Activated CD4-positive, alpha-beta T cell treated with anti-CD3 and anti-CD28 coated beads, Interleukin-2, amount 10 ng/mL, durations not matched to agents 7 days and 5 days (primary cell): Measurements from ENCODE around the gene STARD8. TPM values are rescaled to one million over a fixed set of nuclear protein-coding genes. Genes with fewer than 3 reads are reported as not detected.

Experiments
- CTCF ChIA-PET: fragments of 350-600 bp; sonication (Branson Sonifier 250); formaldehyde crosslinking; loops from one replicate; lab custom pipeline; 2021; ENCODE audit warnings: antibody characterized with exemption; lab: Charles Lee
- POLR2A ChIA-PET: fragments of 350-600 bp; sonication (Branson Sonifier 250); formaldehyde crosslinking; loops from one replicate; lab custom pipeline; 2021; ENCODE audit warnings: antibody characterized with exemption; lab: Charles Lee
- DNase-seq: peaks from one replicate; pipeline ENCODE4 v3.0.0-alpha.2; 2020
- H3K27ac Mint-ChIP-seq: one replicate; pipeline ENCODE4 v1.8.0; 2021; ENCODE audit warnings: mild to moderate bottlenecking, moderate library complexity, mixed read lengths
- H3K27me3 Mint-ChIP-seq: one replicate; pipeline ENCODE4 v1.8.0; 2021; ENCODE audit warnings: mixed read lengths
- H3K36me3 Mint-ChIP-seq: one replicate; pipeline ENCODE4 v1.8.0; 2021; ENCODE audit warnings: low read depth, mixed read lengths
- H3K4me1 Mint-ChIP-seq: one replicate; pipeline ENCODE4 v1.8.0; 2021; ENCODE audit warnings: mixed read lengths
- H3K4me3 Mint-ChIP-seq: one replicate; pipeline ENCODE4 v1.8.0; 2021; ENCODE audit warnings: mild to moderate bottlenecking, moderate library complexity, mixed read lengths
- H3K9me3 Mint-ChIP-seq: one replicate; pipeline ENCODE4 v1.8.0; 2021; ENCODE audit warnings: mixed read lengths
- total RNA-seq, 2 experiments: library from RNA; stranded (reverse); gene quantifications; one replicate each; pipeline ENCODE4 v1.2.3, GENCODE V29; 2021

Gene STARD8
- total RNA-seq, 2 experiments from 2014 or later = 0.06 to 0.20 TPM

DNA sequence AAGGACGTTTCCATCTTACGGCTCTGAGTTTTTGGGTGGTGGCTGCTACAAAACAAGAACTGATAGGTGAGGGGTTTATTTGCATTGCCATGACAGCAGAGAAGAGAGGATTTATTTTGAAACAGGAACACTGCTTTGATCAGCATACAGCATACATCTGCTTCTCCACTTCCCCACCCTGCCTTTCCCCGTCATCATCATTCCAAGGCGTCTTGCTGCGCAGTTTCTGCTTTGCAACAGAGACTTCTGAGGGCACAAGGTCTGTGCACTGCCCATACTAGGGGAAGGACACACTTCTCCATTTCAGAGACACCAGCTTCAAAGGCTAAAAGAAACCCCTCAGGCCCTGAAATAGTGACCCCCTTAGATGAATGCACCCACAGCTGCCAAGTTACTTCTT is 19.1 kb downstream of the STARD8 start:
- Mint-ChIP-seq H3K4me3 (no peak overlapping the region), H3K4me1 (no peaks in the 10 kb centered on the region), H3K9me3 (no peaks in the 10 kb centered on the region), H3K27ac (no peak overlapping the region), H3K27me3 (no peaks in the 10 kb centered on the region), H3K36me3 (no peaks in the 10 kb centered on the region)
- POLR2A ChIA-PET = no interaction called here
- CTCF ChIA-PET = no interaction called here
- DNase-seq = no peak

DNA sequence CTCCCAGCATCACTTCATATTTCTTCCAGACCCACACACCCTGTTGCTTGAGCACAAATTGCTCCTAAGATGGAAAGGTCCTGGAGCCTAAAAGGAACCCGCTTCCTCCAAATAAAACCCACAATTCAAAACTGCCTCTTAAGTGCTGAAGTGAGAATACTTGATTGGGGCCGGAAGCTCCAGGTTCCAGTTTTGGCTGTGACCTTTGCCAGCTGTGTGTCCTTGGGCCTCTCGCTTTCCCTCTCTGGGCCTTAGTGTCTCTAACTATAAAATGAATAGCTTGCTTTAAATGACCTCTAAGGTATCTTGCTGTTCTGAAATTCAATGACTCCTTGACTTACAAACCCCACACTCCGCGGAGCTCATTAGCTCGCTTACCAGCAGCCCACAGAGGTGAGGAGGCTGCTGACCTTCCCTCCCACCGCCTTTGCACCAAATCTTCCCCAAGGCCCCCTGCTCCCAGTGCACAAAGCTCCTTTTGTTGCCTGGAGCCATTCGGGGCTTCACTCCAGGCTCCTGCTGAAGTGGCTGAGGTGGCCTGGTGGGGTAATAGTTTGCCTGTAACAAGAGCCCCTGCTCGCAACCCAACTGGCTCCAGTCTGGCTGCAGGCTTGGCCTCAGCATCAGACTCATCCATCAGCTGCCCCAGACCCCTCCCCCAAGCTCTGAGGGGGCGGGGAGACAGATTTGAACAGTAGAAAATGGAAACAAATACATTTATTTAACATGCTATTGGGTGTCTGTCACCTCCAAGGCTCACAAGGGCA is 21.8 kb downstream of the STARD8 start:
- H3K9me3 Mint-ChIP-seq = no peaks in the 10 kb centered on the region
- no peak for DNase-seq
- CTCF ChIA-PET = no interaction called here
- H3K36me3 Mint-ChIP-seq = no peaks in the 10 kb centered on the region
- no peaks in the 10 kb centered on the region for H3K4me1 Mint-ChIP-seq
- H3K4me3 Mint-ChIP-seq = no peak overlapping the region
- POLR2A ChIA-PET = no interaction called here
- no peak overlapping the region for H3K27ac Mint-ChIP-seq
- H3K27me3 Mint-ChIP-seq = no peaks in the 10 kb centered on the region

DNA sequence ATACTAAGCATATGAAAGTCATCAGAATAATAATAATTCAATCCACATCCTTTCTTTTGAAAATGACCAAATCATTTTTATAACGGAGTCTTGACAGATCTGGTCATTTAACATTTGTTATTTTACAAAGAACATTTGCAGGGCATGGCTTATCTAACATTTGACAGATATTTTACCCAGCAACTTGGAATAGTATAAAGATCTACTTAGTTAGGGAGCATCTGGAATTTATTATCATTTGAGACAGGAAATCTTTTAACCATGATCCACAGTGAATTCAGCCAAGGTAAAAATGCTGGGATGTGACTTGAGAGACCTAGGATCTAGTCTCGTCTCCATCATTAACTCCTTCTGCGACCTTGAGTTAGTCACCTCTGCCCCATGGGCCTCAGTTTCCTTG is 22.4 kb downstream of the STARD8 start:
- Mint-ChIP-seq H3K9me3 (no peaks in the 10 kb centered on the region), H3K27me3 (no peaks in the 10 kb centered on the region), H3K4me3 (no peak overlapping the region), H3K36me3 (no peaks in the 10 kb centered on the region), H3K4me1 (no peaks in the 10 kb centered on the region), H3K27ac (no peak overlapping the region)
- CTCF ChIA-PET = no interaction called here
- DNase-seq = no peak
- POLR2A ChIA-PET = no interaction called here

DNA sequence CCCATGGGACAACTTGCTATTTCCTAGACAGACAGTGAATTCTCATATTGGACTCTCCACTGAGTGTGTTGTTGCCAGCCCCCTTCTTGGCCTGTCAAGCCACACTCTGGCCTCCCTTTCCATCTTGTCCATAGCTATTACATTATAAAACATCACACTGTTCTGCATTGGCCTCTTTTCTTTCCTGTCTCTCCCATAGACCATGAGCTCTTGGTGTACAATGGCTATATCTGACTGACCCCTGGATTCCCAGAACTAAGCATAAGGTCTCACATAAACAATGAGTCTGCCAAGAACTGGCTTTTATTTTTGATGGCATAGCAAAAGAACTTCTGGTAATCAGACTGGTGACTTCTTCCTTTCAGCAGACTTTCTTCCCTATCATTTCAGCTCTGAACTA is 23.8 kb downstream of the STARD8 start:
- no peak for DNase-seq
- H3K4me1 Mint-ChIP-seq = no peaks in the 10 kb centered on the region
- H3K27ac Mint-ChIP-seq = no peak overlapping the region
- ChIA-PET CTCF (no interaction called here), POLR2A (no interaction called here)
- no peaks in the 10 kb centered on the region for H3K9me3 Mint-ChIP-seq
- H3K36me3 Mint-ChIP-seq = no peaks in the 10 kb centered on the region
- H3K27me3 Mint-ChIP-seq = no peaks in the 10 kb centered on the region
- no peak overlapping the region for H3K4me3 Mint-ChIP-seq

DNA sequence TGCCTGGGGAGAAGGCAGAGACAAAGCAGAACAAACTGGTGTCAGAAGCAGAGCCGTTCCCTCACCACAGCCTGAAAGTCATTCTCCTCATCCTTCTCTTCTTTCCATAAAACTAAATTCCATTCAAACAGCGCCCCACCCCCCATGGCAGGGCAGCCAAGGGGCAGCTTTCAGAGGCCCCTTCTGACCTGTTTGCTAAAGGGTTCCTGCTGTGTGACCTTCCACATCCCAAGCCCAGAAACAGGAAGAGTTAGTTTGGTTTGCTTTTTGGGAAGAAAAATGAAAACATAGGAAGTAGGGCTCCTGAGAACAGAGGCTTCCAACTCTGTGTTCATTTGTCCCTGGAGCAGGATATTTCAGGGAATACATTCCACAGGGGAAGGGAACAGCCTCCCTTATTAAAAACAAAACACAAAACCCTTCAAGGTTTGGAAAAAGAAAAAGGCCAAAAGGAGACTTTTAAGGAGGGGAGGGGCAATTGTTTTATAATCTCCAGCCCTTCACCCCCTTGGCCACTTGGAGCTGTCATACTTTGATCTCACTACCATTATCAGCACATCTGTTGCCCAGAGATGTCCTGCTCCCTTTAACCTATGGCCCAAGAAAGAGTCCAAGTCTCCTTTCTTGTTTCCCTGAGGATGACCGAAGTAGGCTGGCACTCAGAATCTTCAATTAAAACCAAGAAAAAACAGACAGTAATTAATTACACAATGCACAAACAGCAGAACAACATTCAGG is 25.3 kb downstream of the STARD8 start:
- ChIA-PET POLR2A (no interaction called here), CTCF (no interaction called here)
- H3K27me3 Mint-ChIP-seq = no peaks in the 10 kb centered on the region
- H3K4me3 Mint-ChIP-seq = no peak overlapping the region
- H3K36me3 Mint-ChIP-seq = no peaks in the 10 kb centered on the region
- H3K9me3 Mint-ChIP-seq = no peaks in the 10 kb centered on the region
- no peak overlapping the region for H3K27ac Mint-ChIP-seq
- no peaks in the 10 kb centered on the region for H3K4me1 Mint-ChIP-seq
- DNase-seq = no peak

DNA sequence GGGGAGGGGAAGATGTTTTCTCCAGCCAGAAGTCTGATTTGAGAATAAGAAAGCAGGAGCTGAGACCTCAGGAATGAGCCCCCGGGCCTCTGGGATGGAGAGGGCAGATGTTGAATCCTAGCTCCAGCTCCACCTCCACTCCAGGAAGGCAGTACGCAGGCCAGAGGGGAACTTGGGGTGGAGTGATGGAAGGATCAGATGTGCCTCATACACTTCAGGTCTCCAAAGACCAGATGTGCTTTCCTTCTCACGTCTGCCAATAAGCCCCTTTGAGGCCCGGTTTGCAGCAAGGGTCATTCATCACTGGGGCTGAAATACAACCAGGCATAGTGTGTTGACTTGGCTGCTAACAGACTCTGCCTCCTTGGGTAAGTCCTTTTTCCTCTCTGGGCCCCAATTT is 28.1 kb downstream of the STARD8 start:
- Mint-ChIP-seq H3K27me3 (no peaks in the 10 kb centered on the region), H3K36me3 (no peaks in the 10 kb centered on the region), H3K9me3 (no peaks in the 10 kb centered on the region), H3K4me1 (no peaks in the 10 kb centered on the region), H3K4me3 (no peak overlapping the region), H3K27ac (no peak overlapping the region)
- POLR2A ChIA-PET = no interaction called here
- CTCF ChIA-PET = no interaction called here
- no peak for DNase-seq

DNA sequence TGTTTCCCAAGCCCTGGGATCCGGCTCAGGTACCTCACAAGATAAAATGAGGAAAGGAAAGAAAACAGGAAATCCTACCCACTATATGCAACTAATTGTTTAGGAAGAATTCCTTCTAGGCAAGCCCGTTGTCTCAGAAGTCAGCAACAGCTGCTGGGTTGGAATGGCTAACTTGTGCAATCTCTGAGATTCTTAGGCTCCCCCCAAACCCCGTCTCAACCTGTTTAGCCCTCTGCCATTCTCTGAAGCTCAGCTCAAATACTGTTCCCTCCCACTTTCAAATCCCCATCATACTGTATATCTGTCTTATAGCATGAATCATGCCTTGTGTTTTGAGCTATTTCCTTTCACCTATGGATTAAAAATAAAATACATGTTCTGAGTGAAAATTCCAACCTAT is 28.9 kb downstream of the STARD8 start:
- ChIA-PET POLR2A (no interaction called here), CTCF (no interaction called here)
- H3K36me3 Mint-ChIP-seq = no peaks in the 10 kb centered on the region
- no peak overlapping the region for H3K27ac Mint-ChIP-seq
- H3K4me1 Mint-ChIP-seq = no peaks in the 10 kb centered on the region
- H3K27me3 Mint-ChIP-seq = no peaks in the 10 kb centered on the region
- no peaks in the 10 kb centered on the region for H3K9me3 Mint-ChIP-seq
- no peak for DNase-seq
- no peak overlapping the region for H3K4me3 Mint-ChIP-seq

DNA sequence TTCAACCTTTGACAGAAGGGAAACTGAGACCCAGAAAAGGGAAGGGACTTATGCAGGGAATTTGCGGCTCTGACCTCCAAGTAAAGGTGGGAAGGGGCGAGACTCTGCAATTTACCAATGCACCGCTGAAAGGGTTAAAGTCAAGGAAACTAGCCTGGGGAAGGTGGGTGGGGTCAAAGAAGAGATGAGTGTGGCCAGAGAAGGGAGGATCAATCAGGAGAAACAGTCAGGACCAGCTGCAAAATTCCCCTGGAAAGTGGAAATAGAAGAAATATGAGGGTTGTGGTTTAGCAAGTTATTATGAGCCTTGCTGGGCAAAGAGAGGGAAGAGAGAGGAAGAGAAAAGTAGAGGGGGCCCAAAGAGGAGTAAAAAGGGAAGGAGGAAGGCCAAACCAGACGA is 30.5 kb downstream of the STARD8 start:
- Mint-ChIP-seq H3K27ac (no peak overlapping the region), H3K36me3 (no peaks in the 10 kb centered on the region), H3K9me3 (no peaks in the 10 kb centered on the region), H3K27me3 (no peaks in the 10 kb centered on the region), H3K4me1 (no peaks in the 10 kb centered on the region), H3K4me3 (no peak overlapping the region)
- POLR2A ChIA-PET = no interaction called here
- DNase-seq = no peak
- CTCF ChIA-PET = no interaction called here

DNA sequence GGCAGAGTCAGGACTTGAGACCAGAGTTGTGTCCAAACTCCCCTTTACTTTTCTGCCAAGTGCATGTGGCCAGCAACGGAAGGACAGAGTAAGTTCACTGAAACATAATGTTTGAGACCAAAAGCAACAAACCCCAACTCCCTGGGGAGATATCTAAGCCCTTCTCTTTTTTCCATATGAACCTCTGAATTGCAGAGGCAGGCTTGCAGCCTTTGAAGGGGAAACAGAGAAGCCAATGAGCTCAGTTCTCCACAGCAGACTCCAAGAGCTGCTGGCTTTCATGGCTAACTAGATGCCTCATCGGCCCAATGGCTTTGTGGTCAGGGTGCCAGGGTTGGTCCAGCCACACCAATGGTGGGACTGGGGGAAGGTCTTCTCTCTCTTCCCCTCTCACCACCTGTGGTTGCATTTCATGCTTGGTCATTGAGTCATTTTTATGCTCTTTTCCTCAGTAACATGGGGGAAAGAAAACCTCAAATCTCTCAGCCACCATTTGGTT is 34.0 kb downstream of the STARD8 start:
- Mint-ChIP-seq H3K4me1 (peaks cover 6% of the 10 kb centered on the region), H3K36me3 (no peaks in the 10 kb centered on the region), H3K27me3 (peaks cover 7% of the 10 kb centered on the region), H3K4me3 (no peak overlapping the region), H3K9me3 (no peaks in the 10 kb centered on the region), H3K27ac (no peak overlapping the region)
- ChIA-PET POLR2A (no interaction called here), CTCF (interaction anchor here (1.0 kb wide), 1 partner anchor 10 kb away, joined by 6 read pairs; no protein-coding TSS in a partner anchor)
- DNase-seq = no peak

DNA sequence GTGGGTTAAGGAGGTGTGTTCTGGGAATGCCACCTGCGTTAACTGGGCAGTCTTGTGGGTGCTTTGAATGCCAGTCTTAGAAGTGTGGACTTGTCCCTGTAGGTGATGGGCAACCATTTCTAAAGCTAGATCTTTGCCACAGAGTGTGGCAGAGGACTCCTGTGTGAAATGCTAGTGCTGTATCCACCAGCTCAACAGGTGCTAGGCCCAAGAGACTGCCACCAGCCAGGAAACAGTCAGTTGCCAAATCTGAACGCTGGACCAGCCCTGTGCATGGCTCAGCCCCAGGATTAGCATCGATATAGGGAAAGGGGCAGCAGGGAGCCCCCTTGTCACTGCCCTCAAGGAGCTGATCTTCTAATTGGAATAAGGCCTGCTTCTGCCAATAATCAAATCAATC is 35.3 kb downstream of the STARD8 start:
- no peak overlapping the region for H3K27ac Mint-ChIP-seq
- POLR2A ChIA-PET = no interaction called here
- DNase-seq = no peak

DNA sequence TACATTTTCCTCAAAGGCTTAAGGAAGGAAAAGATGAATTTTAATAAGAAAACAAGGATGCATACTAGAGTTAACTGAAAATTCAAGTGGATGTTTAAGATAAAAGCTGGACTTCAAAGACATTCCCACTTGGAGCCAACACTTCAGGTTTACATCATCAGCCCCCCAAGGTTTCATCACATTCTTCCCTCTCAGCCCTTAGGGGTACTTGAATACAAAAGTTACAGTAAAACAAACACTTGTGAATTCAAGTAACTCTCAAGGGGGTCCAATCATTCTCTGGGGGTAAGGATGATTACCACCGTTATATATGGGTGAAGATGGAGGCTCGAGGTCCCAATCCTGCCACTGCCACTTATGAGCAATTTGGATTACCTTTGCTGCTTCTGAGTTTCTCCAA is 36.1 kb downstream of the STARD8 start:
- Mint-ChIP-seq H3K27me3 (peaks cover 13% of the 10 kb centered on the region), H3K36me3 (no peaks in the 10 kb centered on the region), H3K9me3 (no peaks in the 10 kb centered on the region), H3K27ac (no peak overlapping the region), H3K4me3 (no peak overlapping the region), H3K4me1 (peaks cover 10% of the 10 kb centered on the region)
- no peak for DNase-seq
- ChIA-PET POLR2A (no interaction called here), CTCF (interaction anchor here (0.6 to 1.5 kb wide), 2 partner anchors 10 to 754 kb away, joined by 3 to 6 read pairs; no protein-coding TSS in a partner anchor)

More for the DNA sequence above, 35.3 kb downstream of the STARD8 start:
- no peaks in the 10 kb centered on the region for H3K36me3 Mint-ChIP-seq
- CTCF ChIA-PET = interaction anchor here (0.6 to 1.5 kb wide), 3 partner anchors 9 to 755 kb away, joined by 3 to 6 read pairs (median 6); no protein-coding TSS in a partner anchor
- H3K27me3 Mint-ChIP-seq = peaks cover 13% of the 10 kb centered on the region
- no peaks in the 10 kb centered on the region for H3K9me3 Mint-ChIP-seq
- no peak overlapping the region for H3K4me3 Mint-ChIP-seq
- peaks cover 10% of the 10 kb centered on the region for H3K4me1 Mint-ChIP-seq

DNA sequence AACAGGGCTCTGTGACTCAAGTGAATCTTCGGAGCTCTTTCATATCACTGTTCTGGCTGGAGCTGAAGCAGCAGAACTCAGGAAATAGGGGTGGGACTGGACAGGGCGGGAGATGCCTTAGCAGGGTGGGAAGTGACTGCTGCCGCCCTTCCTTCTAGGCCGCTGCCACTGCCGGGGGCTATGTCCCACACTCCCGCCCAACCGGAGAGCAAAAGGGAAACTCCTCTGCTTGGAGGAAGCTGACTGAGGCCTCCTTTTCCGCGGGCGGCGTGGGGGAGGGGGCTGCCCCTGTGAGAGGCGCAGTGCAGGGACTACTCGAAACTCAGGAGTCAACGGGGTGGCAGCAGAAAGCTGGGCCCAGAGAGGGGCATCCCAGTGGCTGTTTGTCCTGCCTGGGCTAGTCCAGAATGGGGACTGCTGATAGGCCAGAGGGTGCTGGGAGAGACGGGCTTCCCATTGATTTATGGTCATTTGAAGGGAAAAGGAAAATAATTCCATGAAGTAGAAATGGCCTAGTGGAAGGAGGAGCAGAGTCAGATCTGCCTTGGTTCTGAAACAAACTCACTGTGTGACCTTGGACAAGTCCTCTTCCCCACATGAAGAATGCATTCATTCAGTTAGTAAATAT is 36.9 kb downstream of the STARD8 start:
- Mint-ChIP-seq H3K36me3 (no peaks in the 10 kb centered on the region), H3K4me3 (no peak overlapping the region), H3K27me3 (peaks cover 13% of the 10 kb centered on the region), H3K4me1 (peaks cover 10% of the 10 kb centered on the region), H3K27ac (no peak overlapping the region), H3K9me3 (no peaks in the 10 kb centered on the region)
- DNase-seq = no peak
- ChIA-PET CTCF (no interaction called here), POLR2A (no interaction called here)

DNA sequence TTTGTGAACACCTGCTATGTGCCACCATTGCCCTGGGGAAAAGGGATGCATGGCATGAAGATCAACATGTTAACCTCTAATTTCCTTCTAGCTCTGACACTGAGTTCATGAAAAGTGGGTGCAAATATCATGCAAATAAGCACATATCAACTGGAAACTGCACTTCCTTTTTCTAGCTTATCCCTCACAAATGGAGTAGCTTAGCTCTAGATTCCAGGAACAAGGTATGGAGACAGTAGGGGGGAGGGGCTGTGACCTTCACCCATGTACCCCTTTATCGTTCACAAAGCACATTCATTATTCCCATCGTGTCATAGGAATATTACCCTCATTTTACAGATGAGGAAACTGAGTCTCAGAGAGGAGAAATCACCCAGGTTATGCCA is 37.4 kb downstream of the STARD8 start:
- DNase-seq = no peak
- CTCF ChIA-PET = no interaction called here
- H3K27ac Mint-ChIP-seq = no peak overlapping the region
- H3K4me1 Mint-ChIP-seq = peaks cover 10% of the 10 kb centered on the region
- H3K9me3 Mint-ChIP-seq = no peaks in the 10 kb centered on the region
- no peaks in the 10 kb centered on the region for H3K36me3 Mint-ChIP-seq
- peaks cover 13% of the 10 kb centered on the region for H3K27me3 Mint-ChIP-seq
- H3K4me3 Mint-ChIP-seq = no peak overlapping the region
- POLR2A ChIA-PET = no interaction called here
